Breast epithelium (tissue), 4 donors: ENCODE measurements around the gene KCNN3. TPM values are rescaled to one million over a fixed set of nuclear protein-coding genes. Genes with fewer than 3 reads are reported as not detected.

Experiments used
- DNase-seq, 2 donors: peaks; one replicate each; pipeline ENCODE4 v3.0.0-alpha.2; 2019; ENCODE audit warnings: low spot score in 2 of 2
- H3K27ac ChIP-seq, 2 donors: fragments of 200-600 bp; sonication (generic) in 1 of 2; one replicate each; pipeline ENCODE4 v1.5.1; 2016 to 2019; ENCODE audit warnings: mild to moderate bottlenecking in 1 of 2
- H3K27me3 ChIP-seq, 2 donors: fragments of 200-600 bp; sonication (generic) in 1 of 2; one replicate each; pipeline versions ENCODE4 v1.5.1 to v1.6.0; 2017 to 2019; ENCODE audit warnings: control low read depth in 1 of 2, mild to moderate bottlenecking in 1 of 2
- H3K36me3 ChIP-seq: fragments of 200-600 bp; one replicate; pipeline ENCODE4 v1.5.1; 2019
- H3K4me1 ChIP-seq, 2 donors: fragments of 200-600 bp; sonication (generic); one replicate each; pipeline ENCODE4 v1.5.1; 2016 to 2019; ENCODE audit warnings: control low read depth in 1 of 2
- H3K4me3 ChIP-seq, 3 donors: fragments of 200-600 bp; sonication (generic); 1 replicate in 2 of 3; 2 replicates in 1 of 3; pipeline ENCODE4 v1.5.1; 2016 to 2019; ENCODE audit warnings: mild to moderate bottlenecking in 3 of 3, moderate library complexity in 2 of 3
- H3K9me3 ChIP-seq, 2 donors: fragments of 200-600 bp; sonication (generic) in 1 of 2; one replicate each; pipeline ENCODE4 v1.5.1; 2016 to 2019; ENCODE audit warnings: control low read depth in 1 of 2
- CTCF ChIP-seq, 3 donors: fragments of 450-650 bp; IDR thresholded peaks; one replicate each; pipeline ENCODE4 v1.5.1; 2016 to 2017; ENCODE audit warnings: antibody characterized with exemption in 3 of 3, mild to moderate bottlenecking in 3 of 3, moderate library complexity in 3 of 3
- POLR2A ChIP-seq: fragments of 450-650 bp; IDR thresholded peaks from one replicate; pipeline ENCODE4 v1.6.1; 2016; ENCODE audit warnings: antibody characterized with exemption, mild to moderate bottlenecking, moderate library complexity
- POLR2AphosphoS5 ChIP-seq, 3 donors: sonication (generic); formaldehyde crosslinking; IDR thresholded peaks; one replicate each; pipeline ENCODE4 v1.6.1; 2017; ENCODE audit warnings: antibody characterized with exemption in 3 of 3
- intact Hi-C: fragments of 100-400 bp; cut with DNase I; formaldehyde crosslinking; loops from one replicate; pipeline ENCODE4 v1.15.1; 2023; ENCODE audit warnings: low total_unique reads
- total RNA-seq, 3 donors: library from RNA; depleted of rRNA; stranded (reverse); fragments of >200 nt; gene quantifications; one replicate each; pipeline ENCODE4 v1.1.0, GENCODE V29; 2016

KCNN3 gene
- total RNA-seq, 3 donors from 2014 or later = 0.96 to 1.6 (median 1.0) TPM

- no peaks in the 10 kb centered on the region for H3K27me3 ChIP-seq
- no peaks in the 10 kb centered on the region for H3K36me3 ChIP-seq
- H3K4me3 ChIP-seq = no peak overlapping the region
- no peaks in the 10 kb centered on the region for H3K9me3 ChIP-seq
- no peak for DNase-seq
- TF ChIP-seq POLR2AphosphoS5 (IDR thresholded peaks at IDR 0.05) (no peak), CTCF (IDR thresholded peaks at IDR 0.05) (no peak), POLR2A (no peak)
- H3K4me1 ChIP-seq = no peaks in the 10 kb centered on the region
- intact Hi-C loops = no loop called here
- no peak overlapping the region for H3K27ac ChIP-seq
Observed at GRCh38 chr1:154736841-154737240, 133.2 kb downstream of the KCNN3 start.

DNA sequence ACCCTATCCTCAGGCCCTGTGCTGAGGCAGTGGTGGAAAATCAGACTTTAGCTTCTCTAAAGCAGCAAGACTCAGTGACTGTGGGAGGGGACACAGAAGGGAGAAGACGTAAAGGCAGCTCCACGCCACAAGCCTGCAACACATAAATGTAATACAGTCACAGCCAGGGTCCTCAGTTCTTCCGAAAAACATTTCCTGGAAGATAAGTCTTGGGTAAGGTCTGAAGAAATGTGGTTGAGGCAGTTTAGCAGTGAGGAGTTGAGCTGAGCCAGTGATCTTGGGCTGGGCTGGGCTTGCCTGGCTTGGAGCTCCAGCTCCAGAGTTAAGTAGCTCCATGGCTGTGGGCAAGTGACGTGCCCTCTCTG, 134.3 kb downstream of the KCNN3 start:
- Histone ChIP-seq H3K4me3 (no peak overlapping the region), H3K9me3 (no peaks in the 10 kb centered on the region), H3K36me3 (no peaks in the 10 kb centered on the region), H3K27me3 (no peaks in the 10 kb centered on the region), H3K27ac (no peak overlapping the region), H3K4me1 (peaks cover 0 to 7% of the 10 kb centered on the region in 2 donors)
- TF ChIP-seq POLR2A = no peak
- TF ChIP-seq CTCF (IDR thresholded peaks at IDR 0.05) = no peak
- no peak for TF ChIP-seq POLR2AphosphoS5 (IDR thresholded peaks at IDR 0.05)
- no peak for DNase-seq
- intact Hi-C loops = no loop called here

- TF ChIP-seq CTCF (IDR thresholded peaks at IDR 0.05) (no peak), POLR2A (no peak), POLR2AphosphoS5 (IDR thresholded peaks at IDR 0.05) (no peak)
- Histone ChIP-seq H3K9me3 (no peaks in the 10 kb centered on the region), H3K36me3 (no peaks in the 10 kb centered on the region), H3K27ac (no peak overlapping the region), H3K27me3 (no peaks in the 10 kb centered on the region), H3K4me3 (no peak overlapping the region), H3K4me1 (peaks cover 0 to 9% of the 10 kb centered on the region in 2 donors)
- DNase-seq = no peak
- intact Hi-C loops = no loop called here
Observed at GRCh38 chr1:154735061-154735803, 134.8 kb downstream of the KCNN3 start.

- intact Hi-C loops = no loop called here
- Histone ChIP-seq H3K27me3 (no peaks in the 10 kb centered on the region), H3K27ac (no peak overlapping the region), H3K4me3 (no peak overlapping the region), H3K36me3 (no peaks in the 10 kb centered on the region), H3K4me1 (peaks cover 0 to 9% of the 10 kb centered on the region in 2 donors), H3K9me3 (no peaks in the 10 kb centered on the region)
- TF ChIP-seq POLR2AphosphoS5 (IDR thresholded peaks at IDR 0.05) (no peak), CTCF (IDR thresholded peaks at IDR 0.05) (no peak), POLR2A (no peak)
- DNase-seq = no peak
Observed at GRCh38 chr1:154733621-154734020, 136.5 kb downstream of the KCNN3 start.

GRCh38 chr1:154730986-154731489, 139.0 kb downstream of the KCNN3 start:
- H3K27ac ChIP-seq = peak overlapping the region; percentile 3 to 69
- H3K9me3 ChIP-seq = no peaks in the 10 kb centered on the region
- intact Hi-C loops = no loop called here
- DNase-seq = no peak
- no peak for TF ChIP-seq POLR2A
- no peak for TF ChIP-seq POLR2AphosphoS5 (IDR thresholded peaks at IDR 0.05)
- no peak for TF ChIP-seq CTCF (IDR thresholded peaks at IDR 0.05)
- peaks cover 0 to 9% of the 10 kb centered on the region in 2 donors for H3K4me1 ChIP-seq
- no peaks in the 10 kb centered on the region for H3K27me3 ChIP-seq
- H3K36me3 ChIP-seq = no peaks in the 10 kb centered on the region
- no peak overlapping the region for H3K4me3 ChIP-seq
